CD4-positive, alpha-beta T cell treated with Interferon gamma for 1 hour (primary cell): Measurements from ENCODE around the gene MAML3.
"Not testable (repeated sequence)": the region's sequence is repeated elsewhere in the genome, so short reads cannot be mapped to it uniquely, and the experiment has no call there.

Experiments
- DNase-seq: peaks from one replicate; pipeline ENCODE4 v3.0.0-alpha.2; 2020

MAML3 gene

GRCh38 chr4:139956507-139957017, 197.4 kb downstream of the MAML3 start:
- DNase-seq, result no peak

- no peak for DNase-seq
These were observed 198.4 kb downstream of the MAML3 start for GRCh38 chr4:139955600-139955999.

GRCh38 chr4:139954512-139954911, 199.5 kb downstream of the MAML3 start:
- DNase-seq, result no peak

GRCh38 chr4:139951021-139951420, 203.0 kb downstream of the MAML3 start:
- DNase-seq, result no peak

GRCh38 chr4:139950568-139950967, 203.4 kb downstream of the MAML3 start:
- DNase-seq, result peak; percentile 14

- DNase-seq, result not testable (repeated sequence)
These were observed 209.1 kb downstream of the MAML3 start for GRCh38 chr4:139944916-139945315.

- DNase-seq, result no peak
These were observed 210.7 kb downstream of the MAML3 start for GRCh38 chr4:139943277-139943676.

- DNase-seq, result no peak
These were observed 211.7 kb downstream of the MAML3 start for GRCh38 chr4:139942241-139942640.

GRCh38 chr4:139940600-139940999, 213.4 kb downstream of the MAML3 start:
- DNase-seq, result no peak

- no peak for DNase-seq
These were observed 215.6 kb downstream of the MAML3 start for GRCh38 chr4:139938414-139938813.

GRCh38 chr4:139935911-139936310, 218.1 kb downstream of the MAML3 start:
- DNase-seq, result no peak

GRCh38 chr4:139934708-139935195, 219.2 kb downstream of the MAML3 start:
- no peak for DNase-seq

- no peak for DNase-seq
These were observed 219.8 kb downstream of the MAML3 start for GRCh38 chr4:139934057-139934707.

- no peak for DNase-seq
These were observed 220.4 kb downstream of the MAML3 start for GRCh38 chr4:139933541-139933940.

- DNase-seq, result no peak
These were observed 220.9 kb downstream of the MAML3 start for GRCh38 chr4:139933104-139933503.

- DNase-seq, result no peak
These were observed 229.2 kb downstream of the MAML3 start for GRCh38 chr4:139924782-139925181.

GRCh38 chr4:139922406-139923024, 231.5 kb downstream of the MAML3 start:
- no peak for DNase-seq

GRCh38 chr4:139921429-139922184, 232.4 kb downstream of the MAML3 start:
- no peak for DNase-seq

- no peak for DNase-seq
These were observed 233.4 kb downstream of the MAML3 start for GRCh38 chr4:139920486-139921002.

- DNase-seq, result no peak
These were observed 234.5 kb downstream of the MAML3 start for GRCh38 chr4:139919521-139919920.

GRCh38 chr4:139919004-139919403, 235.0 kb downstream of the MAML3 start:
- DNase-seq, result no peak

- no peak for DNase-seq
These were observed 235.4 kb downstream of the MAML3 start for GRCh38 chr4:139918591-139918990.

GRCh38 chr4:139917896-139918295, 236.1 kb downstream of the MAML3 start:
- DNase-seq, result no peak
